MCF 10A (cell line): ENCODE results near the gene PSMC3IP. TPM values are rescaled to one million over a fixed set of nuclear protein-coding genes. Genes with fewer than 3 reads are reported as not detected.
A peak's percentile ranks its signal among the peaks of the same experiment; 100 is the strongest.

ENCODE experiments used
- BruUV-seq: library from RNA; stranded (reverse); fragments of 400-500 nt; replicated peaks from 2 replicates; lab custom pipeline; 2021; lab: Mats Ljungman, UMichigan
- CTCF ChIA-PET: fragments of 300-600 bp; sonication (Branson Sonifier 250); formaldehyde crosslinking; extraction: SDS; loops from one replicate; lab custom pipeline; 2021; ENCODE audit warnings: antibody characterized with exemption, inconsistent platforms; lab: Yijun Ruan, JAX
- POLR2A ChIA-PET: fragments of 300-600, 350-650 bp; sonication (Branson Sonifier 250); formaldehyde crosslinking; extraction: SDS; loops from one replicate; lab custom pipeline; 2020; ENCODE audit warnings: antibody characterized with exemption, inconsistent platforms; lab: Yijun Ruan, JAX
- DNase-seq: peaks from one replicate; pipeline ENCODE4 v3.0.0-alpha.2; 2018; ENCODE audit not compliant: unreplicated experiment
- H3K27ac Mint-ChIP-seq: one replicate; pipeline ENCODE4 v1.8.0; 2022; ENCODE audit warnings: mild to moderate bottlenecking, low read depth, mixed read lengths; ENCODE audit not compliant: unreplicated experiment
- H3K27me3 Mint-ChIP-seq: one replicate; pipeline ENCODE4 v1.8.0; 2022; ENCODE audit warnings: mixed read lengths; ENCODE audit not compliant: insufficient read depth, unreplicated experiment
- H3K36me3 Mint-ChIP-seq: one replicate; pipeline ENCODE4 v1.8.0; 2022; ENCODE audit warnings: mild to moderate bottlenecking, moderate library complexity, mixed read lengths; ENCODE audit not compliant: insufficient read depth, unreplicated experiment
- H3K4me1 Mint-ChIP-seq: one replicate; pipeline ENCODE4 v1.8.0; 2022; ENCODE audit warnings: mixed read lengths; ENCODE audit not compliant: insufficient read depth, unreplicated experiment
- H3K4me3 Mint-ChIP-seq: one replicate; pipeline ENCODE4 v1.8.0; 2022; ENCODE audit warnings: mild to moderate bottlenecking, moderate library complexity, mixed read lengths; ENCODE audit not compliant: unreplicated experiment
- H3K9me3 Mint-ChIP-seq: one replicate; pipeline ENCODE4 v1.8.0; 2022; ENCODE audit warnings: mixed read lengths; ENCODE audit not compliant: unreplicated experiment
- CTCF ChIP-seq: fragments of 200-600 bp; IDR thresholded peaks from one replicate; pipeline ENCODE4 v1.8.0; 2022; ENCODE audit warnings: antibody characterized with exemption, mild to moderate bottlenecking; ENCODE audit not compliant: unreplicated experiment
- intact Hi-C: fragments of 100-400 bp; cut with micrococcal nuclease; formaldehyde crosslinking; loops from 2 replicates; pipeline ENCODE4 v1.14.1; 2022
- total RNA-seq: library from RNA; stranded (reverse); gene quantifications from 2 replicates; pipeline ENCODE4 v1.2.3, GENCODE V29; 2022

Gene PSMC3IP
- total RNA-seq, 1 experiment from 2014 or later = 12.0 TPM

DNA sequence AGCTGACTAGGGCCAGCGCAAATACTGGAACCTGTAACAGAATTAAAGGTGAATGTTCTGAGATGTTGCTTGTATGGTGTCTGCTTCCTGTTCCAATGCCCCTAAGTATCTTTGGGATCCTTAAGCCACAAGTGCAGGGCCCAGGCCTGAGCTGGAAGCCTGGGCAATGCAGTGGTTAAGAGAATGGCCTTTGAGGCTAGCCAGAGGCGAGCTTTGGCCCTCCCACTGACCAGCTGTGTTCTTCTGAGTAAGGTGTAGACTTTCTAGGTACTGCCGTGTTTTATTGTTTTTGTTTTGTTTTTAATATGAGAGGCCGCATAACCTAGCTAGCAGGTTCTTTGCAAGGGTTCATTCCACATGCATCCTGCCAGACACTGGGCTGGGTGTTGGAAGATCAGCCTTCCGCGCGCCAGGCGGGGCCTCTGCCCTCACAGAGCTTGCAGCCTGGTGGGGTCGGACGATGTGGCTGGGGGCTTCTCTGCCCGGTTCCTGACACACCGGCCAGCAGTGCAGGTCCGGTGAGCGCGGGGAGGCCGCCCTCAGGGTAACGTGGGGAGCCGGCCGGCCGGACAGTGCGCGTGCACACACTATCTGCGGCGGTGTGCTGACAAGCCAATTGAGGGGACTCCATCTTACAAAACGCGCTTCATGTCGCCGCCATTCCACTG is 11.2 kb downstream of the PSMC3IP start:
- Mint-ChIP-seq H3K4me3 (peak overlapping the region; percentile 79), H3K36me3 (peaks cover 40% of the 10 kb centered on the region), H3K27ac (no peak overlapping the region), H3K9me3 (no peaks in the 10 kb centered on the region), H3K27me3 (no peaks in the 10 kb centered on the region), H3K4me1 (peaks cover 18% of the 10 kb centered on the region)
- DNase-seq = no peak
- TF ChIP-seq CTCF = no peak
- intact Hi-C loops = no loop called here
- POLR2A ChIA-PET = interaction anchor here (1.2 to 6.2 kb wide), 3 partner anchors 11 to 30 kb away, joined by 8 to 51 read pairs (median 10); partner anchors contain the start of genes NAGLU and PSMC3IP
- no TSS peak for BruUV-seq
- CTCF ChIA-PET = interaction anchor here (0.5 to 4.0 kb wide), 5 partner anchors 12 to 1045 kb away, joined by 3 to 17 read pairs (median 4); partner anchors contain the start of gene PSMC3IP

GRCh38 chr17:42565523-42566214 is 11.9 kb downstream of the PSMC3IP start:
- Mint-ChIP-seq H3K36me3 (peaks cover 34% of the 10 kb centered on the region), H3K9me3 (no peaks in the 10 kb centered on the region), H3K27me3 (no peaks in the 10 kb centered on the region), H3K4me3 (no peak overlapping the region), H3K4me1 (peaks cover 18% of the 10 kb centered on the region), H3K27ac (no peak overlapping the region)
- ChIA-PET POLR2A (interaction anchor here (1.1 to 6.2 kb wide), 3 partner anchors 11 to 22 kb away, joined by 3 to 51 read pairs (median 8); partner anchors contain the start of gene PSMC3IP), CTCF (interaction anchor here (0.5 to 1.2 kb wide), 3 partner anchors 39 to 546 kb away, joined by 3 to 5 read pairs (median 4); no protein-coding TSS in a partner anchor)
- intact Hi-C loops = no loop called here
- no TSS peak for BruUV-seq
- TF ChIP-seq CTCF = no peak
- DNase-seq = no peak

DNA sequence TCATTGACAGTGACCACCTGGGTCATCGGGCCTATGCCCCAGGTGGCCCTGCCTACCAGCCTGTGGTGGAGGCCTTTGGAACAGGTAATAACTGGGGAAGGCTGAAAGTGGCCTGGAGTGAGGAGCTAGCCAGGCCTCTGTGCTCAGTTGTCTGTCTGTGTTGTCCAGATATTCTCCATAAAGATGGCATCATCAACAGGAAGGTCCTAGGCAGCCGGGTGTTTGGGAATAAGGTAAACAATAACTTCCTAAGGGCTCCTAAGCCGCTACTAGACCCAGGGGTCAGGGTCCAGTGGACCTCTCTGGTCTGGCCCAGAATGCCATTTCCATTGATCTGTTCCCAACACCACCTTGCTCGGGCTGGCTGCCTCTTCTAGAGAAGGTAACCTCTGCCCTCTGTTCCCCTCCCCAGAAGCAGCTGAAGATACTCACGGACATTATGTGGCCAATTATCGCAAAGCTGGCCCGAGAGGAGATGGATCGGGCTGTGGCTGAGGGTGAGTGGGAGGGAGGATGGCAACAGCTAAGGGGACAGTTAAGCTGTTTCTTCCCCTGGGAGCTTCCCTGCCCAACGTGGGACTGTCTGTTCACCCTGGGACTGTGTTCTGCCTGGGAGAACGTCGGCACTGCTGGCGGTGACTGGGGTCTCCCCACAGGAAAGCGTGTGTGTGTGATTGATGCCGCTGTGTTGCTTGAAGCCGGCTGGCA is 12.6 kb downstream of the PSMC3IP start:
- H3K4me3 Mint-ChIP-seq = peak overlapping the region; percentile 94
- H3K27me3 Mint-ChIP-seq = no peaks in the 10 kb centered on the region
- ChIA-PET CTCF (interaction anchor here (0.6 to 1.2 kb wide), 5 partner anchors 11 to 188 kb away, joined by 3 to 5 read pairs (median 4); no protein-coding TSS in a partner anchor), POLR2A (interaction anchor here (0.7 to 6.2 kb wide), 4 partner anchors 12 to 364 kb away, joined by 3 to 51 read pairs (median 3); partner anchors contain the start of genes BECN1 and PSMC3IP)
- H3K9me3 Mint-ChIP-seq = no peaks in the 10 kb centered on the region
- DNase-seq = no peak
- peaks cover 27% of the 10 kb centered on the region for H3K36me3 Mint-ChIP-seq
- intact Hi-C loops = no loop called here
- no peak overlapping the region for H3K27ac Mint-ChIP-seq
- H3K4me1 Mint-ChIP-seq = peaks cover 18% of the 10 kb centered on the region
- BruUV-seq = no TSS peak
- TF ChIP-seq CTCF = no peak
